IPS-20b (cell line): ENCODE results near the gene SNX30.

Experiments used
- H3K27ac ChIP-seq: one replicate; pipeline ENCODE4 v1.5.1; 2013; ENCODE audit warnings: low read length
- H3K27me3 ChIP-seq: 2 replicates; pipeline ENCODE4 v1.6.1; 2013; ENCODE audit warnings: mild to moderate bottlenecking, low read length, inconsistent platforms; ENCODE audit not compliant: insufficient read depth
- H3K36me3 ChIP-seq: 2 replicates; pipeline ENCODE4 v1.6.1; 2013; ENCODE audit warnings: low read depth, mild to moderate bottlenecking, inconsistent platforms, low read length, moderate library complexity; ENCODE audit not compliant: insufficient read depth
- H3K4me1 ChIP-seq: 2 replicates; pipeline ENCODE4 v1.6.1; 2013; ENCODE audit warnings: mild to moderate bottlenecking, control low read depth, inconsistent platforms, low read length, moderate library complexity; ENCODE audit not compliant: insufficient read depth
- H3K4me3 ChIP-seq: 2 replicates; pipeline ENCODE4 v1.5.1; 2013; ENCODE audit warnings: mild to moderate bottlenecking, low read length, inconsistent platforms
- H3K9ac ChIP-seq: 2 replicates; pipeline ENCODE4 v1.6.1; 2013; ENCODE audit warnings: low read depth, mild to moderate bottlenecking, inconsistent platforms, low read length, moderate library complexity
- H3K9me3 ChIP-seq: 2 replicates; pipeline ENCODE4 v1.6.1; 2013; ENCODE audit warnings: mild to moderate bottlenecking, low read depth, low read length, inconsistent platforms; ENCODE audit not compliant: insufficient read depth

The SNX30 gene

DNA sequence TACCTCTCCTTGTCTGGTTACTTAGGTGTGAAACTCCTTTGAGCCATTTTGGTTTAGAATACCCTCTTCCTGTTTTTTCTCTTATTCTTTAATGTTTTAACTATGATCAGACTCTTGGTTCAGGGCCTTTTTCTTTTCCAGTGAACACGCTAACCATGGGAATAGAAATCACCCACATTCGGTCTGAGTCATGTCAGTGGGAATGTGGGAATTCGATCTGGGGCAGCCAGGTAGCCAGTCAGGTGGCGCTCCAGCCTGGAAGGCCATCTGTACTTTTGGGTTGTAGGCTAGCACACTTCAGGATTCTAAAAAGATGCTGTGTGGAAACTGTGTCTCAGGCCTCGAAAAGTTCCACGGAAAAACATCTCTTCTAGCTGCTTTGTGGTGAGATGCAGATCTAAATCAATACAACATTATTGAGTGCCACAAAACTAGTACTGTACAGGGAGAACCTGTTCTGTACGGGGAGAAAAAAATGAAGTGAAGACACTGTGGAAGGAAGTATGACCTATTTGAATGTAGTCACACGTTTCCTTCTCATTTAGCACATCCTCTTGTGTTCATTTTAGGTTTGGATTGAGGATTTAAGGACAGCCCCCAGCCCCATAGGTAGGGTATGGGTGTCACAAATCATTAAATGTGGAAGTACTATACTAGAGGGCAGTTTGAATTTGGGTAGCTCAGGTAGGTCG, 36.4 kb downstream of the SNX30 start:
- Histone ChIP-seq H3K4me3 (no peak overlapping the region), H3K36me3 (no peaks in the 10 kb centered on the region), H3K4me1 (peaks cover 8% of the 10 kb centered on the region), H3K27me3 (no peaks in the 10 kb centered on the region), H3K9me3 (no peaks in the 10 kb centered on the region), H3K27ac (no peak overlapping the region), H3K9ac (no peak overlapping the region)

DNA sequence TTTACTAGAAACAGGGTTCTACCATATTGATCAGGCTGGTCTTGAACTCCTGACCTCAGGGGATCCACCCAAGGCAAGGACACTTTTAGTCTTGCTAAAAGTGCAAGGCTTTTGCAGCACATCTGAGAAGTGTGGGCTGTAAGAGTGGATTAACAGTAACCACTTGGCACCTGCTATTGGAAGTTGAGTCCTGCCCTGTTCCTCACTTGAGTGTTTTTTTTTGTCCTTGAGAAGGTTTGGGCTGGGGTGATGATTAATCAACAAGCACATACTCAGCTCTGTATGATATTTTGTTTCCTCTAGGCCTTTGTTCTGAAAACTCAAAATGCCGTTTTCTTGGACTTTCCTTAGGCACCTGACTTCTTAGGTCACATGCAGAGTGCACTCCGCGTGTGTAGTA, 37.4 kb downstream of the SNX30 start:
- Histone ChIP-seq H3K4me3 (no peak overlapping the region), H3K4me1 (peaks cover 8% of the 10 kb centered on the region), H3K9me3 (no peaks in the 10 kb centered on the region), H3K27ac (no peak overlapping the region), H3K36me3 (no peaks in the 10 kb centered on the region), H3K9ac (no peak overlapping the region), H3K27me3 (no peaks in the 10 kb centered on the region)

- H3K9me3 ChIP-seq, result no peaks in the 10 kb centered on the region
- H3K9ac ChIP-seq, result no peak overlapping the region
- H3K27me3 ChIP-seq, result no peaks in the 10 kb centered on the region
- H3K4me3 ChIP-seq, result no peak overlapping the region
- no peak overlapping the region for H3K27ac ChIP-seq
- no peaks in the 10 kb centered on the region for H3K36me3 ChIP-seq
- peaks cover 4% of the 10 kb centered on the region; the same call in 1 of the 2 replicates for H3K4me1 ChIP-seq
These were observed 38.9 kb downstream of the SNX30 start for GRCh38 chr9:112789473-112789872.

- no peaks in the 10 kb centered on the region for H3K27me3 ChIP-seq
- H3K36me3 ChIP-seq, result no peaks in the 10 kb centered on the region
- no peak overlapping the region for H3K9ac ChIP-seq
- H3K9me3 ChIP-seq, result no peaks in the 10 kb centered on the region
- no peaks in the 10 kb centered on the region for H3K4me1 ChIP-seq
- no peak overlapping the region for H3K4me3 ChIP-seq
- H3K27ac ChIP-seq, result no peak overlapping the region
These were observed 39.6 kb downstream of the SNX30 start for GRCh38 chr9:112789891-112790774.

DNA sequence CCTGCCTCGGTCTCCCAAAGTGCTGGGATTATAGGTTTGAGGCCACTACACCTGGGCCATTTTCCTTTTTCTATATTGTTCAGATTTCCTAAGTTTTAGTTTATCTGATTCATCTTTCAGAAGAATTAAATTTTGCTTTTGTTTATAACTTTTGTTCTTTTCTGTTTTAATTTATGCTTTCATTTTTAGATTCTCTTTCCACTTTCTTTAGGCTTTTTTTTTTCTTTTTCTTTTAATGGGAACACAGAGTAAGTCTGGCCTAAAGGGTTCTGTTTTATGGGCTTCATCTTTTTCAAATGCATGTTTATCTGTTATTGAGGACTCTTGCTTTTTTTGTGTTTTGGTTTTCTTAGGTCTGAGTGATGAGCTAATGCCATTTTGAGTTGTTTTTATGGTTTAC, 42.1 kb downstream of the SNX30 start:
- no peaks in the 10 kb centered on the region for H3K9me3 ChIP-seq
- no peaks in the 10 kb centered on the region for H3K4me1 ChIP-seq
- no peaks in the 10 kb centered on the region for H3K27me3 ChIP-seq
- no peak overlapping the region for H3K4me3 ChIP-seq
- H3K27ac ChIP-seq, result no peak overlapping the region
- H3K36me3 ChIP-seq, result no peaks in the 10 kb centered on the region
- no peak overlapping the region for H3K9ac ChIP-seq

DNA sequence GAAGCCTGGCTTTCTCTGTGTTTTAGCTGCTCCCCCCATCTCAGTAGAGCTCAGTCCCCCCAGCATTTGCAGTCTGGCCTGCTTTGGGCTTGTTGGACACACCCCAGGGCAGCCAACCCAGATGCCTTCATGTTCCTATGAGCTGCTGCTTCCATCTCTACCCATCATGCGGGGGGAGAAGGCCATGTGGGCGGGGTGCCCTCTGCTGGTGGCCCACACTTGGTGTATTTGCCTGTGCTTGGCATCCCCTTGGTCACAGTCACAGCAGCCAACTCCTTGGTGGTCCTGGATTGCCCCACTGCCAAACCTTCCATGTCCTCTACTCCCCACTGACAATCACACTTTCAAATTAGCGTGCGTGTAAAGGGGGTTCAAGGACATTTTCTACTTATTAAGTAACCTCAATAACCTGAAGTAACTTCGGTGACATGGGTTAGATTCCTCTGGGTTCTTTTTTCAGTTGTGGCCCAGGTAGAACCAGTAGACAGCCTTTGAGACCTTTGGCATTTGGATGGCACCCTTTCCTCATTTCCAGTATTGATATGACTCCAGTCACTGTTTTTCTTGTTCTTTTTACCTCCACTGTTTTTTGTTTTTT, 42.8 kb downstream of the SNX30 start:
- H3K27me3 ChIP-seq, result no peaks in the 10 kb centered on the region
- H3K9ac ChIP-seq, result no peak overlapping the region
- H3K4me3 ChIP-seq, result no peak overlapping the region
- H3K4me1 ChIP-seq, result no peaks in the 10 kb centered on the region
- H3K36me3 ChIP-seq, result no peaks in the 10 kb centered on the region
- no peak overlapping the region for H3K27ac ChIP-seq
- H3K9me3 ChIP-seq, result no peaks in the 10 kb centered on the region

GRCh38 chr9:112794731-112795130, 44.2 kb downstream of the SNX30 start:
- H3K4me1 ChIP-seq, result no peaks in the 10 kb centered on the region
- H3K9ac ChIP-seq, result no peak overlapping the region
- H3K4me3 ChIP-seq, result no peak overlapping the region
- no peak overlapping the region for H3K27ac ChIP-seq
- no peaks in the 10 kb centered on the region for H3K27me3 ChIP-seq
- no peaks in the 10 kb centered on the region for H3K9me3 ChIP-seq
- H3K36me3 ChIP-seq, result no peaks in the 10 kb centered on the region

GRCh38 chr9:112795921-112796320, 45.4 kb downstream of the SNX30 start:
- H3K4me1 ChIP-seq, result no peaks in the 10 kb centered on the region
- H3K9ac ChIP-seq, result no peak overlapping the region
- no peak overlapping the region for H3K27ac ChIP-seq
- no peaks in the 10 kb centered on the region for H3K36me3 ChIP-seq
- H3K27me3 ChIP-seq, result no peaks in the 10 kb centered on the region
- H3K4me3 ChIP-seq, result no peak overlapping the region
- no peaks in the 10 kb centered on the region for H3K9me3 ChIP-seq

DNA sequence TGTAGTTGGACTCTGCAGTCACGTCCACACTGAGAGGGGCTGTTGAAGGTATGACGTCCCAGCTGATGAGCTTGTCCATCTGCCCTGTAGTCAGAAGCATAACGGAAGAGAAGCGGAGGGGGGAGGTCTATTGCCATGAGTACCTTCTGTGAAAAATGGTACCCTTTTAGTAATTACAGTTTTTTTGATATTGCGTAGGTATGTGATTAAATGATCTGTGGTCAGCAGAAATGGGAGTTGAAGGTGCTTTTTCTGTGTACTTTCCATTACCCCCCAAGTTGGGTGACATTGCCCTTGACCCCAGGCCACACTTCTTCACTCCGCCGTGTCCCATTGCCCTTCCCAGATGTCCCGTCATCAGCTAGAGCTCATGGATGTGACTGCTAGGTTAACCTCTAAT, 45.9 kb downstream of the SNX30 start:
- no peak overlapping the region for H3K9ac ChIP-seq

DNA sequence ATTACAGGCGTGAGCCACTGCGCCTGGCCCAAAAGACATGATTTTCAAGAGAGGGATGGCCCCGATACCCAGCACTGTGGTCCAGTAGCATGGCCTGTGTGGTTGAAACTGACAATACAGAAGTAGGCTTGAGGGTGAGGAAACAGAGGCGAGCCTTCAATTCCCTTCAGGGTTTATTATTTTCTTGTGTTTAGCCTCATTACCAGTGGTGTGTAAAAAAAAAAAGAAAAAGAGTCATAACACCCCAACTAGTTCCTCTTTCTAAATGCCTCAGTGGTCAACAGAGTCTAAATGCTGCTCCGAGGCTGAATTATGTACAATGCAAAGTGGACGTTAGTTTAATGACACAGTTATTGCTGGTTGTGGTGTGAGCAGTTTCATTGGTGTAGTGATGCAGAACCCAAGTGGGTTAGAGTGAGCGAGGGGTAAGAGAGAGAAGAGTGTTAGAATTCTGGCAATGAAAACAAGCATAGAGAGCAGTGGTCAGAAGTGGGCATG, 58.8 kb downstream of the SNX30 start:
- peaks cover 3% of the 10 kb centered on the region for H3K36me3 ChIP-seq
- H3K27me3 ChIP-seq, result no peaks in the 10 kb centered on the region
- H3K9me3 ChIP-seq, result no peaks in the 10 kb centered on the region
- H3K4me3 ChIP-seq, result no peak overlapping the region
- no peak overlapping the region for H3K27ac ChIP-seq
- H3K9ac ChIP-seq, result no peak overlapping the region
- peaks cover 8% of the 10 kb centered on the region for H3K4me1 ChIP-seq

More for the DNA sequence above, 45.9 kb downstream of the SNX30 start:
- Histone ChIP-seq H3K9me3 (no peaks in the 10 kb centered on the region), H3K27me3 (no peaks in the 10 kb centered on the region), H3K4me1 (no peaks in the 10 kb centered on the region), H3K27ac (no peak overlapping the region), H3K36me3 (no peaks in the 10 kb centered on the region), H3K4me3 (no peak overlapping the region)

GRCh38 chr9:112809906-112810305, 59.3 kb downstream of the SNX30 start:
- Histone ChIP-seq H3K4me3 (no peak overlapping the region), H3K27ac (no peak overlapping the region), H3K4me1 (peaks cover 8% of the 10 kb centered on the region; the same call in 1 of the 2 replicates)

More at GRCh38 chr9:112809906-112810305, 59.3 kb downstream of the SNX30 start:
- no peaks in the 10 kb centered on the region for H3K9me3 ChIP-seq
- no peaks in the 10 kb centered on the region; the same call in 1 of the 2 replicates for H3K36me3 ChIP-seq
- H3K9ac ChIP-seq, result no peak overlapping the region
- H3K27me3 ChIP-seq, result no peaks in the 10 kb centered on the region
